Stimulated activated naive CD4-positive, alpha-beta T cell (primary cell): Measurements from ENCODE around the gene KCNQ5.

ENCODE experiments used
- DNase-seq, 6 experiments: peaks; one replicate each; lab custom pipeline; 2025; lab: John Stamatoyannopoulos, UW

KCNQ5 gene

DNA sequence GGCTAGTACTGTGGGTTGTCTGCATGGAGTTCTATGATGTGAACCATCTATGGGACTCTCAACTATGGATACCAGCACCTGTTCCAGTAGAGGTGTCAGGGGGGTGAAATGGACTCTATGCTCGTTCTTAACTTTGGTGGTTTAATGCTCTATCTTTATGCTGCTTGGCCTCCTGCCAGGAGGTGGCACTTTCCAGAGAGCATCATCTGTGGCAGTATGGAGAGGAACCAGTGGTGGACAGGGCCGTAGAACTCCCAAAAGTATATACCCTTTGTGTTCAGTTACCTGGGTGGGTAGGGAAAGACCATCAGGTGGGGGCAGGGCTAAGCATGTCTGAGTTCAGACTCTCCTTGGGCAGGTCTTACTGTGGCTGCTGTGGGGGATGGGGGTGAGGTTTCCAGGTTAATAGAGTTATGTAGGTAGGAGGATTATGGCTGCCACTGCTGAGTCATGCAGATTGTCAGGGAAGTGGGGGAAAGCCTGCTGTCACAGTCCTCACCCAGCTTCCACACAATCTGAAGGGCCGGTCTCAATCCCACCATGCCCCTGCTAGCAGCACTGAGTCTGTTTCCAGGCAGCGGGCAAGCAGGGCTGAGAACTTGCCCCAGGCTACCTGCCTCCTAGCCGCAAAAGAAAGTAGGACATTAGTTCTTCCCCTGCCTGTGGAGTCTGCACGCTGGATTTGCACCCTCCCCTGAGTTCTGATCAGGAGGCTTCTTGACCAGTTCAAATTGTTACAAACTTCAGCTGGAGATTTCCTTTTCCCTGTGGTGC lies 284.0 kb downstream of the KCNQ5 start:
- DNase-seq = no peak

DNA sequence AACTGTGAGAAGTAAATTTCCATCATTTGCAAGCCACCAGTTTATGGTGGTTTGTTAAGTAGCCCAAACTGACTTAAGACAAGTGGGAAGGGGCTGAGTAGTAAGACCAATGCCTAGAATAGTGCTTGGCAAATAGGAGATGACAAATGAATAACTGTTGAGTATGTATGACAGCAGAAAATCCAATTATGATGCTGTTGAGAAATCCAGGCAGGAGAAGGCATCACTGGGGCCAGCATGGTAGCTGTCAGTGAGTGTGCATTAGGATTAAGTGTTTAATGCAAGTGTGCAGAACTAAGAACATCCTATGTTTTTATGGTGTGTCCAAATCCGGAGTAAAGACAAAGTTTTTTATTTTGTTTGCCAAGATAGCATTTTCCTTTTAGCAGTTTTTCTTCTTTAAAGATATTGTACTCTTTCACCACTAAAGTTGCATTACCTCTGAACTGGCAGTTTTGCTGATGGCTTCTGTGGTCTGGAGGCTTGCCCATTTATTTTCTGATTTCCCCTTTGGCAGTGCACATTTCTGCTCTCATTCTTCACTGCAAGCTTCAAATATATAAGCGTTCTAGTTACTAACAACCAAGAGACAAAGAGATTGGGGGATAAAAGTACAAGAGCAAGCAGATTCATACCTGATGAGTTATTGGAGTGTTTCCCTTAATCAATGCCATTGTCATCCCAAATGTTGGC lies 289.7 kb downstream of the KCNQ5 start:
- no peak for DNase-seq

- no peak for DNase-seq
Observed at GRCh38 chr6:72913797-72914196, 291.9 kb downstream of the KCNQ5 start.

DNA sequence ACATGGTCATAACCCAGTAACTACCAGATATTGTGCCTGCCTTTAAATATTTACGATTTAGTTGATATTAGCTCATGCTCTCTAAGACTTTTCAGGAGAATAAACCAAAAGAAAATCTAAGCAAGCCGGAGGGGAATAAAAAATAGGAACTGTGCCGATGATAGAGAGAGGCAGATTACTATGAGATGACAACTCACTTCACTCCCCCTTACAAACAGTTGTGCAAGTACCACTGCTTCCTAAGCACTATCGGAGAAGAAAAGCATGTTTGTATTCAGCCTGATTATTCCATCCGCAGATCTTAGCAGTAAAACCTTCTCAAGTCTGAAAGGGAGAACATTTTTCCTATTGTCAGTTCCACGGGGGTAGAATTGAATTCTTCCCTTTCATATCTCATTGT lies 294.4 kb downstream of the KCNQ5 start:
- no peak for DNase-seq

DNA sequence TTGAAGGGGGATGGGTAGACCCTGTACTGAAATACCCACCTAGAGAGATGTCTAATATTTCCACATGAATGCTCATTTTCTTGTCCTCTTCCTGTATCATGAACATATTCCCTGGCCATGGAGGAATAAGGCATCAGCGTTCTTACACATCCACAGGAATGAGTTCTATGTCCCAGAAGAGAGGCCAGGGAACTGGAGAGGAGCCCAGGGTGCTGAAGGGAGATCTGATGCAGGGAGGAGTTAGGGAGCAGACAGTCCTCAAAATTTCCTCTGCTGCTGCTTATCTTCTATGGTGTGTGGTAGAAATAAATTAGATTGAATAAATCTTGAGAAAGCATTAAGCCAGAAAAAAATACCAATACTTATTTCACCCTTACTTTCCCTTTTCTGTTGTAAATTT lies 295.0 kb downstream of the KCNQ5 start:
- DNase-seq = no peak

DNA sequence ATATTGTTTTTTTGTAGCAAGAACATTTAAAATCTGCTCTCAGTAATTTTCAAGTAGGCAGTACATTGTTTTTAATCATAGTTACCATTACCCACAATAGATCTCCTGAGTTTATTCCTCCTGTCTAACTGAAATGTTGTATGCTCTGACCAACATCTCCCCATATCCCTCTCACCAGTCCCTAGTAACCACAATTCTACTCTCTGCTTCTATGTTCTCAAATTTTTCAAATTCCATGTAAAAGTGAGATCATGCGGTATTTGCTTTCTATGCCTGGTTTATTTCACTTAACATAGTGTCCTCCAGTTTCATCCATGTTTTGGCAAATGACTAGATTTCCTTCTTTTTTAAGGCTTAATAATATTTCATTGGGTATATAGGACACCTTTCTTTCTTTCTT lies 300.5 kb downstream of the KCNQ5 start:
- no peak for DNase-seq

DNA sequence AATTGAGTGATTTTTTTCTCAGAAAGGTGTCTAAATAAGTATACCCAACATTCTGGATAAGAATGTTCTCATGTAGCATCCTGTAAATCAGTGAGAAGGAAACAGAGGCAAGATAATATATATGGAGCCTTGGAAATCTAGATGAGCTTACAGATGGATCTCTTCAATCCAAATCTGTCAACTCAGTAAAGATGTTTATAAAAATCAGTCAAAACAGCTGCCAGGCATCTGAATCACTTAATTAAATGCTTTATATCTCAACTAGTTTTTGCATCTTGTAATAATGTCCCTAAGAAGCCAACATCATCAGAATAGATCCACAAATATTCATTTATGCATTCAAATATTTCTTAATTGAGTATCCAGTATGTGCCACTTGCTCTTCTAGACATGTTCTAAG lies 303.3 kb downstream of the KCNQ5 start:
- no peak for DNase-seq

- DNase-seq = no peak
Observed at GRCh38 chr6:72930556-72931132, 308.8 kb downstream of the KCNQ5 start.

DNA sequence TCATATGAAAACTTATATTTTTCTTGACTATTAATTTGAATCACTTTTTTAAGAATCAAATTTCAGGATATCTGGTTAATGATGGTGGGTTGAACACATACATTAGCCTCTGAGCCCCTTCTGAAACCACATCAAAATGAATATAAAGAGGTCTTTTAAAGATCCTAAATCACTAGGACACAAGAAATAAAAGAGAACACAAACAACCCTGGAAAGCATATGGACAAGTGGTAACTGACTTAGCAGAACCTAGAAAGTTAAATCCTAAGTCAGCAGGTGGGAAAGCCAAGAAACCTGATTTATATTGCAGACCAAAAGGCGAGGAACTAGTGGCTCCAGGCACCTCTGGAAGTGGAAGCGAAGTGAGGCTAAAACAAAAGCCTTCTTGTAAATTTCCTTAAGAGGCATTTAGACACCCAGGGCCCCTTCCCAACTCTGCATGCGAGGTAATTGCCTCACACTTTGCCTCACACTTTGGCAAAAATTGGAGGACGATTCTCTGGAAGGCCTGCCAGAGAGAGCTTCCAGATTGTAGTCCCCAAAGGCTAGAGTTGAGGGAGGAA lies 309.5 kb downstream of the KCNQ5 start:
- no peak for DNase-seq

- DNase-seq = no peak
Observed at GRCh38 chr6:72933233-72933632, 311.4 kb downstream of the KCNQ5 start.

DNA sequence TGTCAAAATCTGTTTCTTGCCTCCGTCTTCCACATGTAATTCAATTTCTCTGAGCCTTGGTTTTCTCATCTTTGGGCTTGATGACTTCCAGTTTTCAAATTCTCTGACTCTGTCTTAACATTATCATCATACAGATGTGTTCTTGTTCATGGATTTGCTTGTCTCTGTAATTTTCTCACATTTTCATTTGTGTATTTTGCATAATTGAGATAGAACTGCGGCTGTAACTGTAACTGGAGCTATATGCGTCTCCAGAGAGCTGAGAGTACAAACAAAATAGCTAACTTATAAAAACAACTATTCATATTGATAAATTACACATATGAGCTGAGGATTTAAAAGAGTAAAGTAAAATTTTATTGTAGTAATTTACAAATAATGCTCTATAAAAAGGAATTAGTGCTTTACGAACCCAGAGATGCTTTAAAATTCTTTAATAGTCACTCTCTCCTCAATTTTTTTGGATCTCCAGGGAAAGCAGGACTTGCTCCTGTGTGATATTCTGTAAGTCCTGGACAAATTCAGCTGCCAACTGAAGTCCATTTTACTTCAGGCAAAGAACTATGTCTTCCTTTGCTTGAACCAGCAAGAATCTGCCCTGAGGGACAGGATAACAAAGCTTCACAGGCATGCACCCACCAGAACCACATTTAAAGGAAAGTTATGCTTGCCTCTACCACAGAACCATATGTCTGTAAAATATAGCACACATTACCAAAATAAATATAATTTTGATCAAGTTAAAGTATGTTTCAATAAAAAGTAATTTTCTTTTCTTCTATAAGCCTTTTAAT lies 315.1 kb downstream of the KCNQ5 start:
- DNase-seq = no peak

DNA sequence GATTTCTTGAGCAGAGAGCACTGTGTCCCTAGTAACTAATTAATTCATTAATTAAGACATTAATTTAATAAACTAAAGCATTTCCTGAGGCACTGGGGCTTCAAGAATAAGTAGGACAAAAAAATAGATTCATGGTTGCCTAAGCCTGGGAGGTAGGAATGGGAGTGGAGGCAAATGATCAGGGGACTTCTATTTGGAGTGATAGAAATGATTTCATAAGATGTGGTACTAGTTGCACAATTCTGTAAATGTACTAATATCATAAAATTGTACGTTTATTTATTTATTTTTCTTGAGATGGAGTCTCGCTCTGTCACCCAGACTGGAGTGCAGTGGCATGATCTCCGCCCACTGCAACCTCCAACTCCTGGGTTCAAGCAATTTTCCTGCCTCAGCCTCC lies 316.2 kb downstream of the KCNQ5 start:
- DNase-seq = no peak

- no peak for DNase-seq
Observed at GRCh38 chr6:72939004-72939403, 317.1 kb downstream of the KCNQ5 start.

DNA sequence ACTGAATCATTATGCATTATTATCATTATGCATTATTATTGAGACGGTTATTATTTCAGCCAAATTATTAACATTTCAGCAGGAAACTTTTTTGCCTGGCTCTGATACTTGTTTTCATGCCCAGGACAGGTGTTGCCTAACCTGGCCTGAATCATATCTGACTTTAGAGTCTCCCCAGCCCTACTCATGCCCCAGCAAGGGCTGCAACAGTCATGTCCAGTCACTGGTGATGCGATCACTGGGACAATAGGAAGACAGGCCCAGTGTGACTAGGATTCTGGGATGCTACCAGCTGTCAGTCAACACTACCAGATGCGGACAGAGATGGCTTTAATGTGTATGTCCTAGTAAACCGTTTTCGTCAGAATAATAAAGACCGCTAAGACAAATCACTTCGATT lies 318.4 kb downstream of the KCNQ5 start:
- DNase-seq = no peak

GRCh38 chr6:72941263-72941662 lies 319.4 kb downstream of the KCNQ5 start:
- DNase-seq = no peak

GRCh38 chr6:72941751-72942150 lies 319.9 kb downstream of the KCNQ5 start:
- no peak for DNase-seq

DNA sequence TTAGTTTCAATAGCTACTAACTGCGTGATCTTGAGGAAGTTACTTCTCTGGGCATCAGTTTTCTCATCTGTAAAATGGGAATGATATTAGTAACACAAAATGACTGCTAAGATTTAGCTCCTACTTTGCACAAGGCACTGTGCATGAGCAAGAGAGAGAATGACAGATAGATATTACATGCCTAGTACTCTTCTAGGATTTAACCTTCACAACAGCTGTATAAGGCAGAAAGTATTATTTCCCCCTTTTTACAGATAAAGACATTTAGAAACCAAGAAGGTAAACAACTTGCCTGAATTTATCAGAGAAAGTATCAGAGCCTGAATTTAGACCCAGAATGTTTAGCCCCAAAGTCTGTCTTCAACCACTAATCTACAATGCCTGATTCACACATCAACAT lies 321.8 kb downstream of the KCNQ5 start:
- DNase-seq = no peak

DNA sequence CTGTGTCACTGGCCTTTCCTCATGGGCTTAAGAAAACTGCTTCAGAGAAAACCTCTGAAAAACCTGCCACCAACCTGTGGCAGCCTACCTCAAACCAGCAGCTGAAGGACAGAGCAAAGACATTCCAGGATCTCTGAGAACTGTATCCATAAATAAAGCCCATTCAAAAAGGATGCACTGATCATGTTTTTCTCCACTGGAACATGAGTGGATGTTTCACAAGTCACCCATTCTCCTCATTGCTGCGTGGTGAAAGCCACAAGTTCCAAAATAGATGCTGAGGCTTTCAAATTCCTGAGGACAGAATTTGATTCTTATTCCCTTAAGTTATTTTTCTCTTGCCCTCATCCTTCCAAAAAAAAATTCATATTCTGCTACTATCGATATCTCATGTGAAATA lies 322.8 kb downstream of the KCNQ5 start:
- no peak for DNase-seq

DNA sequence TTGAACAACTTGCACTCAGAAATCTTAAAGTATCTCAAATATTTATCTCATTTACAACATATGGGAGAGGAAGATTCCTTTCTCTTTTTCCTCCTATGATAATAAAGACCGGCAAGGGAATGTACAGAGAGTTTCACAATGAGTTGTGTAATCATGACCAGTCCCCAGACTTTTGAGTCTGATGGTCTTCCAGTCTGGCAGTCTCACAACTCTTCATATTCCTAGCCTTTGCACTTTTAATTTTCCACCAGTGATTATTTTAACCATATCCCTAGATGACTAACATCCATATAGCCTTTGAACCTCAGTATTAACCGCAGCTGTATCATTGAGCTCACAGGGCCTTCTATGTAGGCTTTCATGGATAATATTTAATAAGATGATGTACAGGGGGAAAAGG lies 324.9 kb downstream of the KCNQ5 start:
- DNase-seq = no peak

GRCh38 chr6:72947534-72947933 lies 325.7 kb downstream of the KCNQ5 start:
- no peak for DNase-seq

GRCh38 chr6:72948153-72948552 lies 326.3 kb downstream of the KCNQ5 start:
- DNase-seq = no peak
